ENCODE measurements around the gene NECTIN2. TPM values are rescaled to one million over a fixed set of nuclear protein-coding genes. Genes with fewer than 3 reads are reported as not detected.
A peak's percentile ranks its signal among the peaks of the same experiment; 100 is the strongest.
"Not testable (repeated sequence)": the region's sequence is repeated elsewhere in the genome, so short reads cannot be mapped to it uniquely, and the experiment has no call there.

The NECTIN2 gene
- total and polyA plus RNA-seq, 8 donors = 1.8 to 160 (median 73.8) TPM

DNA sequence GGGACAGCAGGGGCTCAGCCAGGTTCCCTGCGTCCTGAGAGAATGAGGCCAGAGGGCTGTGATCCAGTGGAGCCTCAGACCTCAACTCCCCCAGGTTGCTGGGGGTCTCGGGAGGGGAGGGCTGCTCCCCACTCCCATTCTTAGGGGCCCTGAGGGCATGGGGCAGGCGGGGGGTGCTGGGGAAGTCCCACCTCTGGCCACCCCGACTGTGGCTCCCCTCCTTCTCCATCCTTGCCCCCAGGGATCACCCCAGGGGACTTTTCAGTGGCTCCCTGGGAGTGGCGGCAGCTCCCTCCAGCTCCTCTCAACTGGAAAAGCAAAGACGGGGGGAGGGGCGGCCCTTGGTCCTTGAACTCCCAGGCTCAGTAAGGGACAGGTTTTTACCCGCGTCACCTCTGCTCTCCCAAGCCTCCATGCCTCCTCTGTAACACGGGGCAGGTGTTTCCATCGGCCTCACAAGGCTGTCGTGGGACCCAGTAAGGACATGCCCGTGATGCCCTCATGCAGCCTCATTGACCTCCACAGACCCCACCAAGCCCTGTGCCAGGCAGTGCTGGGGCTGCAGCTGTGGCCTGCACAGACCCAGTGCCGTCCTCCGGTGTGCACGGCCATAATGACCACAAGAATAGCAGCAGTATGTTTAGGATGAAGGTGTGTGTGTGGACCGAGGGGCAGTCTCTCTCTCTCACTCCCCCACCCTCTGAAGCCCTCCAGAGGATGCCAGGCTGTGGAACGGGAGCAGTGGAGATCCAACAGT lies 33.4 kb downstream of the NECTIN2 start:
- 74 to 79% (median 77%) methylated on average over 15 to 18 of the region's 18 CpGs for WGBS, 5 donors
- Histone ChIP-seq H3K36me3 (peaks cover 34 to 75% (median 73%) of the 10 kb centered on the region in 4 donors), H3K4me1 (peaks cover 0 to 7% (median 0%) of the 10 kb centered on the region in 4 donors), H3K27me3 (no peaks in the 10 kb centered on the region), H3K27ac (no peak overlapping the region), H3K9me3 (no peaks in the 10 kb centered on the region), H3K4me3 (no peak overlapping the region)
- TF ChIP-seq CTCF (IDR thresholded peaks at IDR 0.05) = no peak
- no peak for TF ChIP-seq POLR2A (IDR thresholded peaks at IDR 0.05)
- no peak for TF ChIP-seq EP300 (IDR thresholded peaks at IDR 0.05)
- no peak for TF ChIP-seq POLR2AphosphoS5 (IDR thresholded peaks at IDR 0.05)
- intact Hi-C loops (cut with DNase I; ENCODE audit: low total_unique reads) = no loop called here
- DNase-seq = peak in 1 of 2 donors; percentile 10

GRCh38 chr19:44882063-44882462 lies 36.0 kb downstream of the NECTIN2 start:
- WGBS, 5 donors = 89 to 93% (median 92%) methylated on average over 15 of the region's 15 CpGs
- Histone ChIP-seq H3K27me3 (no peaks in the 10 kb centered on the region), H3K4me3 (no peak overlapping the region), H3K27ac (no peak overlapping the region), H3K9me3 (no peaks in the 10 kb centered on the region), H3K4me1 (peaks cover 0 to 2% (median 0%) of the 10 kb centered on the region in 4 donors), H3K36me3 (peaks cover 33 to 75% (median 72%) of the 10 kb centered on the region in 4 donors)
- no peak for TF ChIP-seq POLR2A (IDR thresholded peaks at IDR 0.05)
- TF ChIP-seq EP300 (IDR thresholded peaks at IDR 0.05) = no peak
- TF ChIP-seq POLR2AphosphoS5 (IDR thresholded peaks at IDR 0.05) = no peak
- no peak for TF ChIP-seq CTCF (IDR thresholded peaks at IDR 0.05)
- no peak for DNase-seq
- intact Hi-C loops (cut with DNase I; ENCODE audit: low total_unique reads) = no loop called here

DNA sequence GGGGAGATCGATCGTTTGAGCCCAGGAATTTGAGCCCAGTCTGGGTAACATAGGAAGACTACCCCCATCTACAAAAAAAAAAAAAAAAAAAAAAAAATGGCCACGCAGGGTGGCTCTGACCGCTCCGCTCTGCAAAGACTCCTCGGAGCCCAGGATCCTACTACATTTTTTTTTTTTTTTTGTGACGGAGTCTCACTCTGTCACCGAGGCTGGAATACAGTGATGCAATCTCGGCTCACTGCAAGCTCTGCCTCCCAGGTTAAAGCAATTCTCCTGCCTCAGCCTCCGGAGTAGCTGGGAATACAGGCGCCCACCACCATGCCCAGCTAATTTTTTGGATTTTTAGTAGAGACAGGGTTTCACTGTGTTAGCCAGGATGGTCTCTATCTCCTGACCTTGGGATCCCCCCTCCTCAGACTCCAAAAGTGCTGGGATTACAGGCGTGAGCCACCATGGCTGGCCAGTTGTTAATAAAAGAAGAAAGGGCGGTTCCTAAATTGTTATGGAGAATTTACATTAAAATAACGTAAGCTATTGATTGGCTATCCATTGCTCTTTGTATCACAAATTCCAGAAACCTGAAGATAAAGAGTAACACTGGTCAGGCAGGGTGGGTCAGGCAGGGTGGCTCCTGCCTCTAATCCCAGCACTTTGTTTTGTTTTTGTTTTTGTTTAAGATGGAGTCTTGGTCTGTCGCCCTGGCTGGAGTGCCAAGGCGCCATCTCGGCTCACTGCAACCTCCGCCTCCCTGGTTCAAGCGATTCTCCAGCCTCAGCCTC lies 36.7 kb downstream of the NECTIN2 start:
- intact Hi-C loops (cut with DNase I; ENCODE audit: low total_unique reads); H3K9me3 ChIP-seq; H3K27ac ChIP-seq; H3K4me3 ChIP-seq; H3K4me1 ChIP-seq; DNase-seq; H3K27me3 ChIP-seq: not testable (repeated sequence)
- peaks cover 38 to 75% (median 72%) of the 10 kb centered on the region in 4 donors for H3K36me3 ChIP-seq
- 91 to 93% (median 92%) methylated on average over 19 of the region's 19 CpGs for WGBS, 5 donors

DNA sequence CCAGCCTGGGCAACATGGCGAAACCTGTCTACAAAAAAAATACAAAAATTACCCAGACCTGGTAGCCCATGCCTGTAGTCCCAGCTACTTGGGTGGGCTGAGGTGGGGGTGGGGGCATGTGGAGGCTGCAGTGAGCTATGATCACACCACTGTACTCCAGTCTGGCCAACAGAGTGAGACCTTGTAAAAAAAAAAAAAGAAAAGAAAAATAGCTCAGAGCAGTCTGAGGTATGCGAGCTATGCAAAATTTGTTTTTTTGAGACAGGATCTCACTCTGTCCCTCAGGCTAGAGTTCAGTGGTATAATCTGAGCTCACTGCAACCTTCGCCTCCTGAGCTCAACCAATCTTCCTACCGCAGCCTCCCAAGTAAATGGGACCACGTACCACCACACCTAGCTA lies 37.8 kb downstream of the NECTIN2 start:
- H3K4me1 ChIP-seq = peaks cover 0 to under 1% (median 0%) of the 10 kb centered on the region in 4 donors
- H3K36me3 ChIP-seq = peaks cover 28 to 75% (median 72%) of the 10 kb centered on the region in 4 donors
- H3K27me3 ChIP-seq = no peaks in the 10 kb centered on the region
- H3K4me3 ChIP-seq = no peak overlapping the region
- TF ChIP-seq POLR2AphosphoS5 (IDR thresholded peaks at IDR 0.05) = no peak
- no peak for TF ChIP-seq POLR2A (IDR thresholded peaks at IDR 0.05)
- no peak for TF ChIP-seq CTCF (IDR thresholded peaks at IDR 0.05)
- no peak for TF ChIP-seq EP300 (IDR thresholded peaks at IDR 0.05)
- intact Hi-C loops (cut with DNase I; ENCODE audit: low total_unique reads) = no loop called here
- no peak for DNase-seq
- no peak overlapping the region for H3K27ac ChIP-seq
- WGBS, 5 donors = 88 to 97% (median 92%) methylated on average over 5 of the region's 5 CpGs
- no peaks in the 10 kb centered on the region for H3K9me3 ChIP-seq

Data from stomach (tissue), 9 donors.